K562 (cell line): ENCODE measurements around the gene RTL5.

ENCODE experiments used
- ARHGAP35 ChIP-seq: fragments of 450-650 bp; IDR thresholded peaks from 2 replicates; pipeline ENCODE4 v1.6.1; 2018; ENCODE audit not compliant: partially characterized antibody
- BHLHE40 ChIP-seq: IDR thresholded peaks from 2 replicates; pipeline ENCODE4 v1.6.1; 2011; ENCODE audit warnings: low read length, improper control_type of control experiment
- CC2D1A ChIP-seq: fragments of 450-650 bp; IDR thresholded peaks from 2 replicates; pipeline ENCODE4 v1.6.1; 2017; ENCODE audit warnings: mild to moderate bottlenecking
- CEBPB ChIP-seq: fragments of 450-650 bp; IDR thresholded peaks from 2 replicates; pipeline ENCODE4 v1.6.1; 2016; ENCODE audit warnings: missing genetic modification characterization, missing compliant biosample characterization
- CTCF ChIP-seq, 3 experiments: IDR thresholded peaks in 2 of 3; conservative IDR thresholded peaks in 1 of 3; 2 replicates each; pipeline ENCODE4 v1.5.1; 2011 to 2012; ENCODE audit warnings: low read length in 3 of 3, mild to moderate bottlenecking in 3 of 3, control low read depth in 2 of 3, improper control_type of control experiment in 1 of 3, inconsistent platforms in 1 of 3, low read depth in 1 of 3, mixed read lengths in 1 of 3, moderate library complexity in 1 of 3; ENCODE audit not compliant: insufficient read depth in 2 of 3
- ELK1 ChIP-seq: sonication (generic); formaldehyde crosslinking; IDR thresholded peaks from 2 replicates; pipeline ENCODE4 v1.8.1; 2022; ENCODE audit warnings: missing genetic modification reagents
- GATAD2B ChIP-seq: fragments of 450-650 bp; IDR thresholded peaks from 2 replicates; pipeline ENCODE4 v1.6.1; 2017; ENCODE audit warnings: mild to moderate bottlenecking, borderline replicate concordance
- MAFK ChIP-seq: IDR thresholded peaks from 2 replicates; pipeline ENCODE4 v1.6.1; 2011; ENCODE audit warnings: low read length, improper control_type of control experiment
- MLLT1 ChIP-seq, 2 experiments: fragments of 450-650 bp; IDR thresholded peaks; 2 replicates each; pipeline ENCODE4 v1.6.1; 2016
- SETDB1 ChIP-seq: IDR thresholded peaks from one replicate; pipeline ENCODE4 v1.6.1; 2012; ENCODE audit warnings: low read length, control low read depth, inconsistent platforms
- SMARCC2 ChIP-seq: fragments of 450-650 bp; IDR thresholded peaks from 2 replicates; pipeline ENCODE4 v1.6.1; 2017; ENCODE audit warnings: antibody characterized with exemption, moderate library complexity, mild to moderate bottlenecking, low read depth
- TF ChIP-seq, protein P1 (sequence below): fragments of 450-650 bp; formaldehyde crosslinking; IDR thresholded peaks from 2 replicates; pipeline ENCODE4 v1.4.0; 2020; ENCODE audit warnings: mild to moderate bottlenecking, mixed read lengths

DNA sequence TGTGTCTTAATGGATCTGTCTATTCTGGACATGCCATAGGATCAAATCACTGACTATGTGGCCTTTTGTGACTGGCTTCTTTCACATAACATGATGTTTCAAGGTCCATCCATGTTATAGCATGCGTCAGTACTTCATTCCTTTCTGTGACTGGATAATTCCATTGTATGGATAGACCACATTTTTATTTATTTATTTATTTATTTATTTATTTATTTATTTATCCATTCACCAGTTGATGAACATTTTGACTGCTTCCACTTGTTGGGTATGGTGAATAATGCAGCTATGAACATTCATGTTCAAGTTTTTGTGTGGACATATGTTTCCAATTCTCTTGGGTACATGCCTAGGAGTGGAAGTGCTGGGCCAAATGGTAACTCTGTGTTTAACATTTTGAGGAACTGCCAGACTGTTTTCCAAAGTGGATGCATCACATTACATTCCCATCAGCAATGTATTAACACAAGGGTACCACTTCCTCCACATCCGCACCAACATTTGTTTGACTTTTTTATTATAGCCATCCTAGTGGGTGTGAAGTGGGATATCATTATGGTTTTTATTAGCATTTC is 14.0 kb downstream of the RTL5 start:
- TF ChIP-seq CEBPB (tag) (no peak), GATAD2B (no peak), SMARCC2 (no peak), BHLHE40 (no peak), SETDB1 (no peak), CTCF (IDR thresholded peaks at IDR 0.05 in 2 of 3, conservative IDR thresholded peaks at IDR 0.05 in 1 of 3; ENCODE audit: insufficient read depth in 2 of 3, low read depth in 1 of 3, low read length in 3 of 3) (no peak), MLLT1 (IDR thresholded peaks at IDR 0.05) (no peak), MAFK (no peak), ELK1 (CRISPR knock-in tag) (no peak), ARHGAP35 (no peak), CC2D1A (no peak)
- TF ChIP-seq, protein P1, sequence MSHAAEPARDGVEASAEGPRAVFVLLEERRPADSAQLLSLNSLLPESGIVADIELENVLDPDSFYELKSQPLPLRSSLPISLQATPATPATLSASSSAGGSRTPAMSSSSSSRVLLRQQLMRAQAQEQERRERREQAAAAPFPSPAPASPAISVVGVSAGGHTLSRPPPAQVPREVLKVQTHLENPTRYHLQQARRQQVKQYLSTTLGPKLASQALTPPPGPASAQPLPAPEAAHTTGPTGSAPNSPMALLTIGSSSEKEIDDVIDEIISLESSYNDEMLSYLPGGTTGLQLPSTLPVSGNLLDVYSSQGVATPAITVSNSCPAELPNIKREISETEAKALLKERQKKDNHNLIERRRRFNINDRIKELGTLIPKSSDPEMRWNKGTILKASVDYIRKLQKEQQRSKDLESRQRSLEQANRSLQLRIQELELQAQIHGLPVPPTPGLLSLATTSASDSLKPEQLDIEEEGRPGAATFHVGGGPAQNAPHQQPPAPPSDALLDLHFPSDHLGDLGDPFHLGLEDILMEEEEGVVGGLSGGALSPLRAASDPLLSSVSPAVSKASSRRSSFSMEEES: no peak
